Femur (tissue), 1 donor: Measurements from ENCODE around the gene OTOP3.
"Not testable (repeated sequence)": the region's sequence is repeated elsewhere in the genome, so short reads cannot be mapped to it uniquely, and the experiment has no call there.

Experiments used
- DNase-seq: peaks from one replicate; pipeline ENCODE4 v3.0.0-alpha.2; 2017

OTOP3 gene

GRCh38 chr17:74935585-74936469, at the start of gene OTOP3:
Gene OTOP3 (plus strand): TSS chr17:74935898. CDS start chr17:74935922, 24 bp downstream.
- DNase-seq: no peak

- no peak for DNase-seq
Observed at GRCh38 chr17:74888469-74888868, 47.2 kb upstream of the OTOP3 start.

- no peak for DNase-seq
Observed at GRCh38 chr17:74890554-74890953, 45.1 kb upstream of the OTOP3 start.

- no peak for DNase-seq
Observed at GRCh38 chr17:74892013-74892841, 43.5 kb upstream of the OTOP3 start.

- DNase-seq: no peak
Observed at GRCh38 chr17:74892974-74893911, 42.5 kb upstream of the OTOP3 start, which contains the start of gene FADS6. Gene FADS6 (minus strand): TSS chr17:74893633. CDS start chr17:74893595, 38 bp downstream.

GRCh38 chr17:74893936-74894671, 41.6 kb upstream of the OTOP3 start:
- no peak for DNase-seq

GRCh38 chr17:74898376-74898946, 37.2 kb upstream of the OTOP3 start:
- no peak for DNase-seq

- DNase-seq: no peak
Observed at GRCh38 chr17:74900208-74900607, 35.5 kb upstream of the OTOP3 start.

GRCh38 chr17:74901353-74902135, 34.2 kb upstream of the OTOP3 start:
- DNase-seq: no peak

- DNase-seq: no peak
Observed at GRCh38 chr17:74903034-74903433, 32.7 kb upstream of the OTOP3 start.

- DNase-seq: no peak
Observed at GRCh38 chr17:74903671-74904070, 32.0 kb upstream of the OTOP3 start.

GRCh38 chr17:74904687-74905409, 30.9 kb upstream of the OTOP3 start:
- DNase-seq: no peak

- DNase-seq: not testable (repeated sequence)
Observed at GRCh38 chr17:74906214-74906793, 29.4 kb upstream of the OTOP3 start.

GRCh38 chr17:74907012-74907411, 28.7 kb upstream of the OTOP3 start:
- DNase-seq: no peak

- DNase-seq: not testable (repeated sequence)
Observed at GRCh38 chr17:74909097-74909496, 26.6 kb upstream of the OTOP3 start.

GRCh38 chr17:74911423-74911822, 24.3 kb upstream of the OTOP3 start:
- not testable (repeated sequence) for DNase-seq

GRCh38 chr17:74916136-74916850, 19.4 kb upstream of the OTOP3 start:
- DNase-seq: no peak

- DNase-seq: no peak
Observed at GRCh38 chr17:74916851-74917199, 18.9 kb upstream of the OTOP3 start.

- no peak for DNase-seq
Observed at GRCh38 chr17:74917430-74917829, 18.3 kb upstream of the OTOP3 start.
